ENCODE results near the gene TATDN2.

TATDN2 gene

DNA sequence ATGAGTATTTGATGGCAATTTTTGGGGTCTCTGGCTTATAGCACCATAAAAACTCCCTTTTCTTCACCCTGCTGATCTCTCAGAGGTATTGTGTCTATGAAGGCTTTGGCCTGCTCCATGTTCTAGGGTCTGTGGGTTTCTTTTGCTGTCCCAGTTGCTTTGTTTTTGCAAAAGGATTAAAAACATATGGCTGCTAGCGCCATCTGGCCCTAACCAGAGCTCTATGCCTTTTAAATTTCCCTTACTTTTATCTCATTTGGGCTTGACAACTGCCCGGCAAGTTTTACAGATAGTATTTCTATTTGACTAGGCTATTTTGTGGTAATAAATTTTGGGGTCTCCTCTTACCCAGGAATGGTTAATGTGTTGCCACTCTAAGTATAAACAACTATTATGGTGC is 50.9 kb downstream of the TATDN2 start:
- TF ChIP-seq, protein P1, sequence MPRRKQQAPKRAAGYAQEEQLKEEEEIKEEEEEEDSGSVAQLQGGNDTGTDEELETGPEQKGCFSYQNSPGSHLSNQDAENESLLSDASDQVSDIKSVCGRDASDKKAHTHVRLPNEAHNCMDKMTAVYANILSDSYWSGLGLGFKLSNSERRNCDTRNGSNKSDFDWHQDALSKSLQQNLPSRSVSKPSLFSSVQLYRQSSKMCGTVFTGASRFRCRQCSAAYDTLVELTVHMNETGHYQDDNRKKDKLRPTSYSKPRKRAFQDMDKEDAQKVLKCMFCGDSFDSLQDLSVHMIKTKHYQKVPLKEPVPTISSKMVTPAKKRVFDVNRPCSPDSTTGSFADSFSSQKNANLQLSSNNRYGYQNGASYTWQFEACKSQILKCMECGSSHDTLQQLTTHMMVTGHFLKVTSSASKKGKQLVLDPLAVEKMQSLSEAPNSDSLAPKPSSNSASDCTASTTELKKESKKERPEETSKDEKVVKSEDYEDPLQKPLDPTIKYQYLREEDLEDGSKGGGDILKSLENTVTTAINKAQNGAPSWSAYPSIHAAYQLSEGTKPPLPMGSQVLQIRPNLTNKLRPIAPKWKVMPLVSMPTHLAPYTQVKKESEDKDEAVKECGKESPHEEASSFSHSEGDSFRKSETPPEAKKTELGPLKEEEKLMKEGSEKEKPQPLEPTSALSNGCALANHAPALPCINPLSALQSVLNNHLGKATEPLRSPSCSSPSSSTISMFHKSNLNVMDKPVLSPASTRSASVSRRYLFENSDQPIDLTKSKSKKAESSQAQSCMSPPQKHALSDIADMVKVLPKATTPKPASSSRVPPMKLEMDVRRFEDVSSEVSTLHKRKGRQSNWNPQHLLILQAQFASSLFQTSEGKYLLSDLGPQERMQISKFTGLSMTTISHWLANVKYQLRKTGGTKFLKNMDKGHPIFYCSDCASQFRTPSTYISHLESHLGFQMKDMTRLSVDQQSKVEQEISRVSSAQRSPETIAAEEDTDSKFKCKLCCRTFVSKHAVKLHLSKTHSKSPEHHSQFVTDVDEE (CRISPR knock-in tag; IDR thresholded peaks at IDR 0.05) = no peak
- no peak; the same call in 2 of the 3 replicates for ATAC-seq

GRCh38 chr3:10299679-10300078 is 51.4 kb downstream of the TATDN2 start:
- no peak for ATAC-seq
- TF ChIP-seq POU6F1 (CRISPR knock-in tag; IDR thresholded peaks at IDR 0.05; ENCODE audit: borderline replicate concordance, low read depth) (no peak), ARNTL (CRISPR knock-in tag; IDR thresholded peaks at IDR 0.05; ENCODE audit: borderline replicate concordance, low read depth) (no peak), TOX (CRISPR knock-in tag; IDR thresholded peaks at IDR 0.05; ENCODE audit: borderline replicate concordance) (no peak), GLIS3 (CRISPR knock-in tag; IDR thresholded peaks at IDR 0.05) (no peak), PPARA (CRISPR knock-in tag; IDR thresholded peaks at IDR 0.05; ENCODE audit: borderline replicate concordance) (no peak), ISL1 (CRISPR knock-in tag; IDR thresholded peaks at IDR 0.05) (no peak), BACH2 (CRISPR knock-in tag; IDR thresholded peaks at IDR 0.05; ENCODE audit: borderline replicate concordance) (no peak), CSDC2 (CRISPR knock-in tag; IDR thresholded peaks at IDR 0.05) (no peak), ZFP30 (CRISPR knock-in tag; IDR thresholded peaks at IDR 0.05) (no peak), OSR1 (CRISPR knock-in tag; IDR thresholded peaks at IDR 0.05) (no peak), ZNF565 (CRISPR knock-in tag; conservative IDR thresholded peaks at IDR 0.05; ENCODE audit: low read depth) (no peak), ZNF8 (CRISPR knock-in tag; IDR thresholded peaks at IDR 0.05) (no peak), SNAI2 (CRISPR knock-in tag; IDR thresholded peaks at IDR 0.05) (no peak), ZFP3 (CRISPR knock-in tag; IDR thresholded peaks at IDR 0.05) (no peak), PATZ1 (CRISPR knock-in tag; IDR thresholded peaks at IDR 0.05; ENCODE audit: borderline replicate concordance) (no peak), TCF4 (CRISPR knock-in tag; IDR thresholded peaks at IDR 0.05; ENCODE audit: borderline replicate concordance) (no peak), ESRRG (CRISPR knock-in tag; IDR thresholded peaks at IDR 0.05) (no peak)
- TF ChIP-seq, protein P2, sequence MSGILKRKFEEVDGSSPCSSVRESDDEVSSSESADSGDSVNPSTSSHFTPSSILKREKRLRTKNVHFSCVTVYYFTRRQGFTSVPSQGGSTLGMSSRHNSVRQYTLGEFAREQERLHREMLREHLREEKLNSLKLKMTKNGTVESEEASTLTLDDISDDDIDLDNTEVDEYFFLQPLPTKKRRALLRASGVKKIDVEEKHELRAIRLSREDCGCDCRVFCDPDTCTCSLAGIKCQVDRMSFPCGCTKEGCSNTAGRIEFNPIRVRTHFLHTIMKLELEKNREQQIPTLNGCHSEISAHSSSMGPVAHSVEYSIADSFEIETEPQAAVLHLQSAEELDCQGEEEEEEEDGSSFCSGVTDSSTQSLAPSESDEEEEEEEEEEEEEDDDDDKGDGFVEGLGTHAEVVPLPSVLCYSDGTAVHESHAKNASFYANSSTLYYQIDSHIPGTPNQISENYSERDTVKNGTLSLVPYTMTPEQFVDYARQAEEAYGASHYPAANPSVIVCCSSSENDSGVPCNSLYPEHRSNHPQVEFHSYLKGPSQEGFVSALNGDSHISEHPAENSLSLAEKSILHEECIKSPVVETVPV (CRISPR knock-in tag; IDR thresholded peaks at IDR 0.05) = no peak
- TF ChIP-seq, protein P1 (CRISPR knock-in tag; IDR thresholded peaks at IDR 0.05) = no peak
- TF ChIP-seq, protein P3, sequence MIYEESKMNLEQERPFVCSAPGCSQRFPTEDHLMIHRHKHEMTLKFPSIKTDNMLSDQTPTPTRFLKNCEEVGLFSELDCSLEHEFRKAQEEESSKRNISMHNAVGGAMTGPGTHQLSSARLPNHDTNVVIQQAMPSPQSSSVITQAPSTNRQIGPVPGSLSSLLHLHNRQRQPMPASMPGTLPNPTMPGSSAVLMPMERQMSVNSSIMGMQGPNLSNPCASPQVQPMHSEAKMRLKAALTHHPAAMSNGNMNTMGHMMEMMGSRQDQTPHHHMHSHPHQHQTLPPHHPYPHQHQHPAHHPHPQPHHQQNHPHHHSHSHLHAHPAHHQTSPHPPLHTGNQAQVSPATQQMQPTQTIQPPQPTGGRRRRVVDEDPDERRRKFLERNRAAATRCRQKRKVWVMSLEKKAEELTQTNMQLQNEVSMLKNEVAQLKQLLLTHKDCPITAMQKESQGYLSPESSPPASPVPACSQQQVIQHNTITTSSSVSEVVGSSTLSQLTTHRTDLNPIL (CRISPR knock-in tag; IDR thresholded peaks at IDR 0.05; ENCODE audit: low read depth) = no peak

Data from SK-N-SH treated with all-trans-retinoic acid at 6 μM for 48 hours (cell line).